Ovary (tissue), 9 donors: ENCODE results near the gene ZNF722. TPM values are rescaled to one million over a fixed set of nuclear protein-coding genes. Genes with fewer than 3 reads are reported as not detected.

Source experiments
- DNase-seq, 5 donors: peaks; one replicate each; pipeline ENCODE4 v3.0.0-alpha.2; 2019 to 2020
- H3K27ac ChIP-seq, 2 donors: fragments of 200-600 bp; one replicate each; pipeline versions ENCODE4 v1.5.1 to v1.8.0; 2019 to 2022
- H3K27me3 ChIP-seq: fragments of 200-600 bp; one replicate; pipeline ENCODE4 v1.8.0; 2022
- H3K36me3 ChIP-seq: fragments of 200-600 bp; sonication (generic); one replicate; pipeline ENCODE4 v1.5.1; 2019
- H3K4me1 ChIP-seq: one replicate; pipeline ENCODE4 v1.8.1; 2013; ENCODE audit warnings: mild to moderate bottlenecking, moderate library complexity; ENCODE audit not compliant: insufficient read depth
- H3K4me3 ChIP-seq: fragments of 200-600 bp; sonication (generic); one replicate; pipeline ENCODE4 v1.5.1; 2017
- H3K9me3 ChIP-seq, 2 donors: fragments of 200-600 bp in 1 of 2; sonication (generic) in 1 of 2; one replicate each; pipeline versions ENCODE4 v1.5.1 to v1.8.1; 2013 to 2019; ENCODE audit warnings: mild to moderate bottlenecking in 1 of 2, moderate library complexity in 1 of 2
- CTCF ChIP-seq, 3 donors: fragments of 450-650 bp in 2 of 3; fragments of 200-600 bp in 1 of 3; IDR thresholded peaks; one replicate each; pipeline versions ENCODE4 v1.5.1 to v1.8.0; 2016 to 2022; ENCODE audit warnings: antibody characterized with exemption in 3 of 3, mild to moderate bottlenecking in 1 of 3
- EP300 ChIP-seq: sonication (generic); formaldehyde crosslinking; IDR thresholded peaks from one replicate; pipeline ENCODE4 v1.6.1; 2017; ENCODE audit warnings: antibody characterized with exemption
- POLR2A ChIP-seq: fragments of 450-650 bp; IDR thresholded peaks from one replicate; pipeline ENCODE4 v1.6.1; 2017; ENCODE audit warnings: antibody characterized with exemption, mild to moderate bottlenecking, moderate library complexity
- WGBS, 3 donors: extraction: QIAGEN DNeasy Blood & Tissue Kit in 1 of 3; methylation state at CpG; one replicate each; pipeline versions ENCODE4 v1.1.5 to v1.1.7; 2013 to 2017; 5-methylcytosine and 5-hydroxymethylcytosine counted together
- intact Hi-C, 4 donors: fragments of 100-400 bp; cut with DNase I; formaldehyde crosslinking; loops; one replicate each; pipeline versions ENCODE4 v1.11.0 to v1.15.1; 2022 to 2023
- polyA plus RNA-seq, 2 donors: library from polyadenylated mRNA; stranded (reverse); fragments of 200-250 nt in 1 of 2; fragments of 350-450 nt in 1 of 2; fragmentation: Illumina TruSeq in 1 of 2; extraction: RNeasy Lipid Tissue Mini Kit (QIAGEN cat#74804) in 1 of 2; gene quantifications; one replicate each; pipeline ENCODE4 v1.2.3, GENCODE V29; 2013 to 2014
- small RNA-seq: library from RNA; depleted of rRNA; stranded (forward); fragments of <200 nt; gene quantifications from one replicate; pipeline ENCODE3, GENCODE V24; 2016
- total RNA-seq, 7 donors: library from RNA; depleted of rRNA in 2 of 7; stranded (reverse); fragments of >200 nt in 2 of 7; fragmentation: NEBNext Ultra II Directional in 3 of 7; extraction: Animal tissue kit (Norgen Biotek cat#: 25700) in 3 of 7; gene quantifications; one replicate each; pipeline versions ENCODE4 v1.1.0 to v1.2.4, GENCODE V29; 2016 to 2023
- donor health status: DM: no; HTN: no; CAD: no; lungs with moderate emphysema.
- donor health status: DM: no; HTN: no; CAD: no.
- donor health status: Bipolar disorder and iron deficiency.
- donor health status: DM: yes; HTN: yes; CAD: no.
- donor health status: DM: no; HTN: no; CAD: no.
- donor health status: DM: yes; HTN: yes; CAD: no.

Gene ZNF722
- total and polyA plus RNA-seq, 9 donors: not detected

DNA sequence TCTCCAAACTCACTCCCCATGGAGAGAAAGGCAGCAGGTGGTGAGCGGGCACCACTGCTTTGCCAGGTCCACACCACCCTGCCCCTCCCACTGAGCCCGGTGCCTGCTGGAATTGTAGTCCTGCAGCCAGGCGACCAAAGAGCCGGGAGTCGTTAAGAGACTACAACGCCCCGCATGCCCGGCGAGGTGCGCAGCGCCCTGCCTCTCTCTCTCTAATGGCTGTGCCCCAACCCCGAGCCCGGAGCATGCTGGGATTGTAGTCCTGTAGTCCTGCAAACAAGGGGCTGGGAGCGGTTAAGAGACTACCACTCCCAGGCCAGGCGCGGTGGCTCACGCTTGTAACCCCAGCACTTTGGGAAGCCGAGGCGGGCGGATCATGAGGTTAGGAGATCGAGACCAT lies 38.4 kb downstream of the ZNF722 start:
- Histone ChIP-seq H3K27ac (no peak overlapping the region), H3K9me3 (peaks cover 0 to 13% of the 10 kb centered on the region in 2 donors), H3K27me3 (no peaks in the 10 kb centered on the region), H3K4me1 (no peaks in the 10 kb centered on the region), H3K4me3 (no peak overlapping the region), H3K36me3 (no peaks in the 10 kb centered on the region)
- intact Hi-C loops: no loop called here
- no peak for TF ChIP-seq CTCF (IDR thresholded peaks at IDR 0.05)
- TF ChIP-seq POLR2A: no peak
- TF ChIP-seq EP300: no peak
- no peak for DNase-seq
- WGBS, 3 donors: 17 to 63% (median 18%) methylated on average over 20 to 21 of the region's 21 CpGs

DNA sequence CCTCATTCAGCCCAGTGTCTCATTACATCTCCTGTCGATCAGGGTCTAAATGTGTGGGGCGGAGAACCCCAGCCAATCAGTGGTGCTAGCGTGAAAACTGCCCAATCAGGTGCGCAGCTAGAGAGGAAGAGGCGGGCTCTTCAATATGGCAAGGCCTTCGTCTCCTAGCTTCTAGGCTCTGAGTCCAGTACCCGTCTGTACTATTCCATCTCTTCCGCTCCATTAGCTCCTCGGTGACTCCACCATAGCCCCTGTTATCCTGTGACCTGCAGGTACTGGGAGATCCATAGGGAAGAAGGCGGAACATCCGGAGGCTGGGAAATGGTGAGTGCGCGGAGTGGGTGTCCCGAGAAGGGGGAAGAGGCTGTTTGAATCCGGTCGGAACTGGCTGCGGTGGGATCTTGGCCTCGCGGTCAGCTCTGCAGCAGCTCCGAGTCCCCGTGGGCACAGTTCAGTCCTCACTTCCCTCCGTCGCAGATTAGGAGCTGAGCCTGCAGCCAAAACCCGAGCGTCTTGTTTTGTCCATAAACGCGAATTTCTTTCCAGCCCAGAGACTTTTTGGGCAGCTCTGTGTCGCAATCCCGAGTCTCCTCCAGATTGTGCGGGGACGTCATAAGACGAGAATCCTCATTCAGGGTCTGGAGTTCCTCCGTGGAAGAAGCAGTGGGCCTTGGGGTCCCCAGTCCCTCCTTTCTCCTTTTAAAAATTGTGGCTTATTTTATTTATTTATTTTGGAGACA lies 46.8 kb downstream of the ZNF722 start, which contains the start of gene ZNF727:
ZNF727 (plus strand) TSS at position 134 of the 740 bp plus-strand sequence; CDS start at position 322, 188 bp downstream.
- intact Hi-C loops: no loop called here
- DNase-seq: peak; percentile 72 to 88 (median 83)
- no peaks in the 10 kb centered on the region for H3K36me3 ChIP-seq
- 1 to 26% (median 7%) methylated on average over 33 of the region's 33 CpGs for WGBS, 3 donors
- H3K9me3 ChIP-seq: no peaks in the 10 kb centered on the region
- peak within 1 kb of the TSS; percentile 26 to 84 for H3K27ac ChIP-seq
- no peaks in the 10 kb centered on the region for H3K27me3 ChIP-seq
- peak within 1 kb of the TSS; percentile 40 for H3K4me3 ChIP-seq
- TF ChIP-seq CTCF (IDR thresholded peaks at IDR 0.05) (no peak), EP300 (no peak), POLR2A (no peak)
- no peaks in the 10 kb centered on the region for H3K4me1 ChIP-seq

- Histone ChIP-seq H3K27me3 (no peaks in the 10 kb centered on the region), H3K4me3 (peak overlapping the region; percentile 40), H3K36me3 (no peaks in the 10 kb centered on the region), H3K9me3 (no peaks in the 10 kb centered on the region), H3K4me1 (no peaks in the 10 kb centered on the region), H3K27ac (peak overlapping the region; percentile 26 to 84)
- 8 to 54% (median 18%) methylated on average over 12 of the region's 12 CpGs for WGBS, 3 donors
- no peak for TF ChIP-seq CTCF (IDR thresholded peaks at IDR 0.05)
- no peak for TF ChIP-seq POLR2A
- no peak for TF ChIP-seq EP300
- intact Hi-C loops: no loop called here
- peak in 1 of 5 donors; percentile 31 for DNase-seq
Observed at GRCh38 chr7:64046041-64046389, 47.4 kb downstream of the ZNF722 start.

Small RNA genes lying within 50 kb of the gene (small RNA-seq; reads per million reads assigned to genes)
- gene AC092634.1: not detected
- not detected for gene AC092634.7
- gene VN1R36P: not detected

Other genes starting within 250 kb of the ZNF722 start
- gene ZNF727, start 46.6 kb downstream of the ZNF722 start, total RNA-seq: 10 to 100 TPM in 5 of 7 donors, 1 to 10 TPM in 2; 4.5 to 20.2 (median 13.3) TPM
- 1 to 10 TPM; 1.1 to 2.8 TPM for gene ZNF727, start 46.6 kb downstream of the ZNF722 start, polyA plus RNA-seq
- not detected for gene ZNF735, start 208.4 kb downstream of the ZNF722 start, total RNA-seq
- not detected for gene ZNF735, start 208.4 kb downstream of the ZNF722 start, polyA plus RNA-seq
- gene ZNF679, start 229.6 kb downstream of the ZNF722 start, total RNA-seq: not detected
- gene ZNF679, start 229.6 kb downstream of the ZNF722 start, polyA plus RNA-seq: not detected